Thymus (tissue), 11 donors: ENCODE measurements around the gene PKP2. TPM values are rescaled to one million over a fixed set of nuclear protein-coding genes. Genes with fewer than 3 reads are reported as not detected.

Experiments used
- DNase-seq, 9 donors: peaks; one replicate each; pipeline ENCODE4 v3.0.0-alpha.2; 2013; ENCODE audit warnings: low spot score in 9 of 9, low read depth in 6 of 9, missing footprints in 1 of 9
- H3K27ac ChIP-seq, 2 donors: one replicate each; pipeline ENCODE4 v1.5.1; 2013; ENCODE audit warnings: control low read depth in 1 of 2, low read depth in 1 of 2, low read length in 1 of 2, mild to moderate bottlenecking in 1 of 2, moderate library complexity in 1 of 2
- H3K27me3 ChIP-seq, 2 donors: one replicate each; pipeline ENCODE4 v1.5.1; 2013; ENCODE audit warnings: low read length in 1 of 2; ENCODE audit not compliant: control insufficient read depth in 2 of 2, insufficient read depth in 1 of 2
- H3K36me3 ChIP-seq, 2 donors: one replicate each; pipeline ENCODE4 v1.5.1; 2013; ENCODE audit warnings: low read length in 1 of 2, mild to moderate bottlenecking in 1 of 2, moderate library complexity in 1 of 2; ENCODE audit not compliant: control insufficient read depth in 2 of 2, insufficient read depth in 2 of 2
- H3K4me1 ChIP-seq, 2 donors: one replicate each; pipeline ENCODE4 v1.5.1; 2013; ENCODE audit warnings: low read length in 2 of 2; ENCODE audit not compliant: control insufficient read depth in 2 of 2, insufficient read depth in 2 of 2
- H3K4me3 ChIP-seq, 2 donors: one replicate each; pipeline ENCODE4 v1.5.1; 2013; ENCODE audit warnings: low read length in 2 of 2, control low read depth in 1 of 2, mild to moderate bottlenecking in 1 of 2
- H3K9me3 ChIP-seq, 2 donors: one replicate each; pipeline ENCODE4 v1.5.1; 2013; ENCODE audit warnings: low read length in 1 of 2, mild to moderate bottlenecking in 1 of 2; ENCODE audit not compliant: control insufficient read depth in 2 of 2, insufficient read depth in 1 of 2
- WGBS: extraction: QIAGEN DNeasy Blood & Tissue Kit; methylation state at CpG from one replicate; pipeline ENCODE4 v1.1.7; 2013; 5-methylcytosine and 5-hydroxymethylcytosine counted together
- polyA plus RNA-seq: library from polyadenylated mRNA; stranded (reverse); fragments of 200-250 nt; gene quantifications from one replicate; pipeline ENCODE4 v1.2.3, GENCODE V29; 2013
- total RNA-seq: library from RNA; stranded (reverse); fragments of 120-200 nt; gene quantifications from one replicate; pipeline ENCODE4 v1.2.4, GENCODE V29; 2013
- donor health status: healthy.

PKP2 gene
- total and polyA plus RNA-seq, 2 donors, result 6.0 to 13.7 TPM

- Histone ChIP-seq H3K9me3 (no peaks in the 10 kb centered on the region), H3K27ac (no peak overlapping the region), H3K4me1 (no peaks in the 10 kb centered on the region), H3K27me3 (no peaks in the 10 kb centered on the region), H3K4me3 (no peak overlapping the region), H3K36me3 (no peaks in the 10 kb centered on the region)
- no peak for DNase-seq
Measured at GRCh38 chr12:32819424-32819823, 77.2 kb downstream of the PKP2 start.

- DNase-seq, result no peak
- no peak overlapping the region for H3K27ac ChIP-seq
- no peaks in the 10 kb centered on the region for H3K9me3 ChIP-seq
- no peaks in the 10 kb centered on the region for H3K4me1 ChIP-seq
- H3K4me3 ChIP-seq, result no peak overlapping the region
- WGBS, result 92% methylated on average over 7 of the region's 7 CpGs
- H3K27me3 ChIP-seq, result no peaks in the 10 kb centered on the region
- no peaks in the 10 kb centered on the region for H3K36me3 ChIP-seq
Measured at GRCh38 chr12:32811686-32812392, 84.7 kb downstream of the PKP2 start.

- Histone ChIP-seq H3K4me3 (no peak overlapping the region), H3K27ac (no peak overlapping the region), H3K36me3 (no peaks in the 10 kb centered on the region), H3K4me1 (no peaks in the 10 kb centered on the region), H3K27me3 (no peaks in the 10 kb centered on the region), H3K9me3 (no peaks in the 10 kb centered on the region)
- WGBS, result 96% methylated on average over 1 of the region's 1 CpG
- DNase-seq, result no peak
Measured at GRCh38 chr12:32809846-32810245, 86.7 kb downstream of the PKP2 start.

GRCh38 chr12:32809196-32809595, 87.4 kb downstream of the PKP2 start:
- H3K36me3 ChIP-seq, result no peaks in the 10 kb centered on the region
- no peaks in the 10 kb centered on the region for H3K9me3 ChIP-seq
- WGBS, result 41% methylated on average over 1 of the region's 1 CpG
- H3K27ac ChIP-seq, result no peak overlapping the region
- no peak overlapping the region for H3K4me3 ChIP-seq
- no peaks in the 10 kb centered on the region for H3K27me3 ChIP-seq
- H3K4me1 ChIP-seq, result no peaks in the 10 kb centered on the region
- no peak for DNase-seq

- Histone ChIP-seq H3K9me3 (no peaks in the 10 kb centered on the region), H3K4me3 (no peak overlapping the region), H3K27me3 (no peaks in the 10 kb centered on the region), H3K4me1 (no peaks in the 10 kb centered on the region), H3K27ac (no peak overlapping the region), H3K36me3 (no peaks in the 10 kb centered on the region)
- no peak for DNase-seq
- WGBS, result 90% methylated on average over 3 of the region's 3 CpGs
Measured at GRCh38 chr12:32804301-32804700, 92.3 kb downstream of the PKP2 start.

- Histone ChIP-seq H3K4me3 (no peak overlapping the region), H3K36me3 (no peaks in the 10 kb centered on the region), H3K27ac (no peak overlapping the region), H3K4me1 (no peaks in the 10 kb centered on the region), H3K9me3 (no peaks in the 10 kb centered on the region), H3K27me3 (no peaks in the 10 kb centered on the region)
- WGBS, result 93% methylated on average over 5 of the region's 5 CpGs
- DNase-seq, result no peak
Measured at GRCh38 chr12:32801269-32801980, 95.2 kb downstream of the PKP2 start.

GRCh38 chr12:32794281-32794680, 102.3 kb downstream of the PKP2 start:
- Histone ChIP-seq H3K9me3 (no peaks in the 10 kb centered on the region), H3K4me1 (no peaks in the 10 kb centered on the region), H3K27ac (no peak overlapping the region), H3K36me3 (no peaks in the 10 kb centered on the region), H3K27me3 (no peaks in the 10 kb centered on the region), H3K4me3 (no peak overlapping the region)
- no peak for DNase-seq
- 94% methylated on average over 4 of the region's 4 CpGs for WGBS

GRCh38 chr12:32789916-32790315, 106.7 kb downstream of the PKP2 start:
- Histone ChIP-seq H3K9me3 (no peaks in the 10 kb centered on the region), H3K4me1 (no peaks in the 10 kb centered on the region), H3K36me3 (no peaks in the 10 kb centered on the region), H3K4me3 (no peak overlapping the region), H3K27me3 (no peaks in the 10 kb centered on the region), H3K27ac (no peak overlapping the region)
- no peak for DNase-seq
- 75% methylated on average over 2 of the region's 2 CpGs for WGBS

- no peak overlapping the region for H3K27ac ChIP-seq
- no peaks in the 10 kb centered on the region for H3K9me3 ChIP-seq
- no peaks in the 10 kb centered on the region for H3K4me1 ChIP-seq
- DNase-seq, result no peak
- H3K27me3 ChIP-seq, result no peaks in the 10 kb centered on the region
- no peak overlapping the region for H3K4me3 ChIP-seq
- H3K36me3 ChIP-seq, result no peaks in the 10 kb centered on the region
Measured at GRCh38 chr12:32789446-32789845, 107.1 kb downstream of the PKP2 start.
